Measurements from ENCODE around the gene BTD.

GRCh38 chr3:15682561-15683185, 81.1 kb downstream of the BTD start:
- TF ChIP-seq CTCF (IDR thresholded peaks at IDR 0.05): no peak
- TF ChIP-seq POLR2A (IDR thresholded peaks at IDR 0.05): no peak

Data from thyroid gland (tissue), 4 donors.